Cerebellar nuclear complex (tissue), 1 donor: Measurements from ENCODE around the gene SSBP2.
A peak's percentile ranks its signal among the peaks of the same experiment; 100 is the strongest.

Experiments
- DNase-seq, 2 experiments: peaks; one replicate each; lab custom pipeline; 2025; lab: John Stamatoyannopoulos, UW

Gene SSBP2

DNA sequence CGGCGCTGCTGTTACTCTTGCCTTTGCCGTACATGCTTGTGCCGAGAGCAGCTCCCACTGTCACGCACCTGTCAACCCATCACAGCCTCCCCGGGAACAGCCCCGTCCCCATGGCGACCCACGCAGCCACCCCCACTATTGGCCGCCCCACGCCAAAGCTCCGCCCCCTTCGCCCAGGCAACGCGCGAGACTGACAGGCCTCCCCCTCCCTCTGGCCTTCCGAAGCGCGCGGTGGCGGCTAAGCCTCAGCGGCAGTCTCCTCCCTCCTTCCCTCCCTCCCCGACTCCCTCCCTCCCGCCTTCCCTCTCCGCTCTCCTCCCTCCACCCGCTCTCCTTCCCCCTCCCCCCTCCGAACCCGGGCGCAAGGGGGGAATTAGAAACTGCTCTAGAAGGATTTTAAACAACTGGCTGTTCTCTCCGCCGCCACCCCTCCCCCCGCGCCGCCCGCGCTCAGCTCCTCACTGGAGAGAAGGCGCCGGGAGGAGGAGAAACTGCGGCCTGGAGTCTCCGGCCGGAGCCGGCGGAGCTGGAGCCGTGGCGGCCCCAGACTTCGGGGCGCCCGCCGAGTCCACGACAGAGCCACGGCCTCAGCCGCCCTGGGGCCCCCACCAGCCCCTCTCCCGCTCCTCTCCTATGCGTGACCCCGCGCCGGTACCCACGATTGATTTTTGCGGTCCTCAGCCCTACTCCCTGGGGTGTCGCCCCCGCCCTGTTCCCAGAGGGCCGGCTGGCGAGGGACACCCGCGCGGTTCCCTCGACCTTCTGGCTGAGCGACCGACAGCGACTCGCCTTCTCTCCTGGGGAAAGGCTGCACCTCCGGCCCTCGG, at the start of gene SSBP2:
SSBP2 (minus strand) TSS at position 89 of the 827 bp plus-strand sequence; CDS start at position 34, 55 bp downstream.
- peak; percentile 98 to 99 for DNase-seq

DNA sequence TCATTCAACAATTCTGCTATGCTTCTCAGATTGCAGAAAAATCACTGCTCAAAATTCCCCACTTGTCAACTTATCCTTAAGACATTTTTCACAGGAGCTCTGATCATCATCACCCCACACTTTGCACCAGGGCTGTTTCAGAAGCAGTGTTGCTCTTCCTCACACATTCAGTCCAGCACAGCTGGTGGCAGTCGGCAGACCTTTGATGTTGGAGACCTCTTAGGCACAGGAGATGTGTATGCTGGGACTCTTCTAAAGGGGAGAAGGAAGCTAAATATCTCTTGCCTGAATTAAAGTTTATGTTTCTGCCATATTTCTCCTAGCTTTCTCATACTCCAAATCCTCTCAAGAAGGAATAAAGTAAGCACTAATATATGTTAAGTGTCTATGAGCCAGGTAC, 44.8 kb upstream of the SSBP2 start:
- no peak for DNase-seq

DNA sequence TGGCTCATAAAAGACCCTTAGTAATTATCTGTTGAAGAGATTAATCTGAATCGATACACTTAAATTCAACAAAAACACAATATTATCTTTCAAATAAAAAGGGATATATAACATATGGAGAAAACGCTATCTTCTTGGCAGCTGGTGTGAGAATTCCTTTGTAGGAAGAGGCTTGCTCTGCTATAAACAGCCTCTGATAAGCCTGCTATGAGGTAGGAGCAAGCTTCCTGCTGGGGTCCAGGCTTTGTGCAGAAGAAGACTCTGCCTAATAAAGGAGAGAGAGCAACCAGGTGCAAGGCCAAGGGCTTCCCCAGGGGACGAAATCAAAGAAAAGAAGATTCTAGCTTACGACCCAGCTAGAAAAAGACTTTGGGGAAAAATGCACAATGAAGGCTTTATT, 43.3 kb upstream of the SSBP2 start:
- no peak for DNase-seq

DNA sequence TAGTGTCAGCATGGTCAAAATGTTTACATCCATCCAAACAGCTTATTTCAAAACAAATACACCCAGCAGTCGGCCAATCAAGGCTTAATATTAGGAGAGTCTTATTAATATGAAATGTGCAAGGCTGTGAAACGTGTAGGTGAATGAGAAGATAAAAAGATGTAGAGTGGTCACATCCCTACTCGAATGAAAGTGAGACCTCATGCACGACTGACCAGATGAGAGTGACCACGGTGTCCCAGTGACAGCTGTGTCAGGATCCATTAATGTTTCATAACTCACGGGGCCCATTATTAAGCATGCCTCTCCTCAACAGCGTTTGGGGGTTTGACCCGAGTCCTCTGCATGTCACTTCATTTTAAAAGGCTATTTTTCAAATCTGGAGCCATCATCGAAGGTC, 39.4 kb upstream of the SSBP2 start:
- DNase-seq, result no peak

DNA sequence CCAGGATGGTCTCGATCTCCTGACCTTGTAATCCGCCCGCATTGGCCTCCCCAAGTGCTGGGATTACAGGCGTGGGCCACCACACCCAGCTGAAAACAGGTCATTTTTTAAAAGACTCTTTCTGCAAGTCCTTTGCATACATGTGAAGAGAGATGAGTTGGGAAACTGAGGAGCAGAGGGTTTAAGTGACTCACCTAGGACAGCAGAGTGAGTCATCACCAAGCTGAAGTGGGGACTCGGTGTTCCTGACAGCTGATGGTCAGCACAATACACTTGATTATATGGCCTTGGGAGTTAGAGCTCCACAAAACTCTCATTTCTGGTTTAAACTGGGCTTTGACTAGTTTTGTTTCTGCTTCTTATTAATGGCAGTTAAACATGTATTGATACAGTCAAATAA, 38.1 kb upstream of the SSBP2 start:
- no peak for DNase-seq

DNA sequence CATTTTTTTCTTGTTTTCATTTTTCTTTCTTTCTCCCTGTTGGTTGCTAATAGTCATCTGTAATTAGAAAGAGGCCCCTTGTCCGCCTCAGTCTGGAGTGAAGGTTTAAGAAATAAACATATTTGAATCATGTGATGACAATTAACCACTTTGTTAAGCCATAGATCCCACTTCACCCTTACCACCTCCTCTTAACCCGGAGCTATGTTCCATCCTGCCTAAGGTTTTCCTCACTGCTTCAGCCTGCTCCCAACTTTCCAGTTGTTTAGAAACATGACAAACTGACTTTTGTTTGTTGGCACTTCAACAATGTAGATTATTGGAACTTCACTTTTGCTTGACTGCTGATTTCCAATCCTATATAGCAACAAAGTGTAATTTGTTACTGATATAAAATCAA, 37.4 kb upstream of the SSBP2 start:
- no peak for DNase-seq

DNA sequence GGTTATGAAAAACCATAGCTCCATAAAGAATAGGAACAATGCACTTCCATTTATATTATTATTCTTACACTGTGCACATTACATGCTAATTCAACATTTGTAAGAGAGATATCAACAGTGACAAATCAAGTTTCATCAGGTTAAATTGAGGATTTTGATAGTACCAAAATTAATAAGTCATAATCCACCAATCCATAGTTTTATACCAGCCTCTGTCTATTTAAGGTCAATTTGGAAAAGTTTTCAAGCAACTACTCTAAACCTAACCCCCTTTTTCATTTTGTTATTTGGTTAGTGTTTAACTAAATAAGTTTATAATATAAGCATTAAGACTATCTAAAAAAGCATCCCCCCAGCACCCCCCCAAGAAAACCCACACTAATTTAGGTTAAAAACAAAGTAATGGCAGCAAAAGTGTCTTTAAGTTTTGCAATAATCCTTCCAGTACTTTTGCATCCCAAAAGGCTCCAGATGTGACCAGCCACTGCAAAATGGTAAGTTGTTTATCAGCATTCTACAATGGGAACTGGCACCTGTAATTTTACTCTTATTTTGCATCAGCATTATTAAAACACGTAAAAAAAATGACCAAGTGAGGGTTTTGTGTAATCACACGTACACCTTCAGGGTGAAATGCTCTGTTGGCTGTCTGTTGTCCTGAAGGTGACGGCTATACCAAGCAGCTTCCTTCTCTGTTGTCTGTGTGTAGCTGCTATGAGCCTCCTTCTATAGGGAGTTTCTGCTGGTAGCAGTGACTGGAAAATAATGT, 36.8 kb upstream of the SSBP2 start:
- no peak for DNase-seq

DNA sequence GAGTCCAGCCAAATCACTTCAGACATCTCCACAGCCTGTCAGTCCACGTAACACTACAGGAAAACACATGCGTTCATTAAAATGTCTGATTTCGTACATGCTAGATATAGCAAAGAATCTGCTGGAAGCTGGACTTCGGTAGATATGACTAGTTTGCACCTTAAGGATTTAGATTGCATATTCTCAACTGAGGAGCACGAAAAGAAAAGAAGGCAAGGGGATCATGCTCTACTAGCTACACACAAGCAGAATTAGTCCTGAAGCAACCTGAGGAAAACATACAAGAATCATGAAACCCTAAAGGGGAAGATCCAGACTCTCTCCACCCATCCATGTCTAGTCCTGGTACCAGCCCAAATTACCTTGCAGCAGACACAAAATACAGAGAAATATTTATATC, 36.1 kb upstream of the SSBP2 start:
- no peak for DNase-seq

DNA sequence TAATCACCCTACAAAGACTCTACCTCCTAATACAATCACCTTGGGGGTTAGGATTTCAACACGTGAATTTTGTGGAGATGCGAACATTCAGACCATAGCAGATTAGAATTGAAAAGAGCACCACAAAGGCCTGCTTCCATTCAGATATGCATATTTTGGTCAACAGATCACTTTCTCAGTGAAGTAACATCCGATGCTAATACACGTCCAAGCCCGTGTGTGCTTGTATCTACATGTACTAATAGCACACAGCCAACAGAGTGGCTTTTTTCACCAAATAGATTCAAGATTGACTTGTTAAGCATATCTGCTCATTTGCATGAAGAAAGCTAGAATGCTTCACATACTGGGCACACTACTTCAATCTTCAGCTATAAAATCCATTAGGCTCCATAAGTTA, 35.6 kb upstream of the SSBP2 start:
- no peak for DNase-seq

DNA sequence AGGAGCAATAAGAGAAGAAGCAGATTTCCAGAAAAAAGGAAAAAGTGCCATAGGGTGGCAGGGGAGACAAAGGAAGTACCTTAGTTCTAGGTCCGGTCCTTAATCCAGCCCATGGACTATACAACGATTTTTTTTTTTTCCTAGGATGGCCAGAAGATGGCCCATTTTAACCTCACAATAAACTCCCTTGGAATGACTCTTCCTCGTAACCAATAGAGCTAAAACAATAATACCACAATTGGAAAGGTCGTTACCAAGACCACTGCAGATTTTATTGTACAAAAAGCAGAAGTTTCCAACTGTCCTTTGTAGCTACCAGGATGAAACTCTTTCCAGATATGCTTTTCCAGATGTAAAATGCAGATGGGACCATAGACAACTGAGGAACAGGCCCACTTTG, 34.4 kb upstream of the SSBP2 start:
- DNase-seq, result no peak

DNA sequence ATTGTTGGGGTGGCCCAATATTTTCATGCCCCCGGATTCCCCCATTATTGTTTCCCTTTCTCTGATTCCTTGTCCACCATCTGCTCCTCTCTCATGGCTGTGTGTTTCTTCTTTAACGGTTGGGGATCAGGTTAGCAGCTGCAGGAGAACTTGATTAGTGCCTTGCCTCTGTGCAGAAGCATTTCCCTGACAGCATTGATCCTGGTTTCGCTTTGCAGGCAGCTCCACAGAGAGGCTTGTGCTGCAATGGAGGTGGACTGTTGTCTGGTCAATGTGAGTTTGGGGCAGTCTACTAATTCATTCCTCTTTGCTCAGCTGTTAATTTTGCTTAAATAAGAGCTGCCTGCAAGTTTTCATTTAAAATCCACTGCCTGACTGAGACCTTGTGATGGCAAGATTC, 32.5 kb upstream of the SSBP2 start:
- no peak for DNase-seq

DNA sequence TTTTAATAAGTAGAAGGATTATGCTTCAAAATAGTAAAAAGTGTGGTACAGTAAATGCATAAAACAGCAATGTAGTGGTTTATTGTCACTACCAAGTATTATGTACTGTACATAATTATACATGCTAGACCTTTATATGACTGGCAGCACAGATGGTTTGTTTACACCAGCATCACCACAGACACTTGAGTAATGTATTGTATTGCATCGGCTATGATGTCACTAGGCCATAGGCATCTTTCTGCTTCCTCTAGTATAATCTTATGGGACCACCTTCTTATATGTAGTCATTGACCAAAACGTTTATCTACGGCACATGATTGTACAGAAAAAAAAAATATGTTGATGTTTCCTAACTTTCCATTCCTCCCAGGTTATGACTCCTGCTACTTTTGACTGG, 31.9 kb upstream of the SSBP2 start:
- no peak for DNase-seq

DNA sequence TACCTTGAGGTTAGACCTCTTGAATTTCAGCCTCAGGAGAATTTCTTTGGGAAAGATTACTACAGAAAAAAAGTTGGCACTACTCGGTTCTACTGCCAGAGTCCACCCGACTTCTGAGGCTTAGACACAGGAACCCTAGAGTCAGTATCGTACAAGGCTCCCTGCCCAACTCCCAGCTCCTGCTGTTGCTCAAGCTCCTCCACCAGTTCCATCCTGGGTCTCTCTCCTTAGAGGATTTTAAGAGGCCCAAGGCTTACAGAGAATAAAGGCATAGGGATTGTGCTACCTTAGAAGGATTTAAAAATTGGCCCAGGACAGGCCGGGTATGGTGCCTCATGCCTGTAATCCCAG, 29.0 kb upstream of the SSBP2 start:
- no peak for DNase-seq

DNA sequence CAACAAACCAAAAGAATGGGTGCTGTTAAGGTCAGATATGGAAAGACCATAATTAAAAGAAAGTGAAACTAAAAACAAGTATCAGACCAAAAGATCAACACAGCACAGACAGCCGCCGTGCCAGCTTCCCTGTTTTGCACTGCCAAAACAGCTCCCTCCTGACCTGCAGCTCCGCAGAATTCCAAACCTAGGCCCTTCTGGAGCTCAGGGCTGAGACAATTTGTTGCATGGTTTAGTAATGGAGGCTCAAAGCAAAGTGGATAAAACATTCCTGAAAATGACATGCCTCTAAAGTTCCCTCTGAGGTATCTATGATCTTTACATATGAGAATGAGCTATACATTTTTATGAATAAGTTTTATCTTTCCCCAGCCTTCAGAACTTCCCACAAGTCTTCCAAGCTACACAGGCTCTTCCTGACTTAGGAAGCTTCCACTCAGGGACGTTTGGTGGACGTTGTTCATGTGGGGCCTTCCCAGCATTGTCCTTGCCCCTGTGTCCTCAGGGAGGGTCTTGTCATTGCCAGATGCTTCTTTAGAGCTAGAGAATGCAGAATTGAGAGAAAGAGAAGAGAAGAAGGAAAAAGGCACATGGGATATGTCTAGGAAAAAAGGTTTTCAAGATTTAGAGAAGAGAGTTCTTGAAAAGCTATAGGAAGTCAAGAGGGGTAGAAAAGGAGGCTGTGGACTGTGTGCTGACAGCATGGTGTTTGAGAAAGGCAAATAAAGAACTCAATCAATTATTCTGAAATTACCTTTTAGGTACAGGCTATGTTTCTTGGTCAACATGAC, 28.4 kb upstream of the SSBP2 start:
- DNase-seq, result peak in 1 of 2 experiments; percentile 37

DNA sequence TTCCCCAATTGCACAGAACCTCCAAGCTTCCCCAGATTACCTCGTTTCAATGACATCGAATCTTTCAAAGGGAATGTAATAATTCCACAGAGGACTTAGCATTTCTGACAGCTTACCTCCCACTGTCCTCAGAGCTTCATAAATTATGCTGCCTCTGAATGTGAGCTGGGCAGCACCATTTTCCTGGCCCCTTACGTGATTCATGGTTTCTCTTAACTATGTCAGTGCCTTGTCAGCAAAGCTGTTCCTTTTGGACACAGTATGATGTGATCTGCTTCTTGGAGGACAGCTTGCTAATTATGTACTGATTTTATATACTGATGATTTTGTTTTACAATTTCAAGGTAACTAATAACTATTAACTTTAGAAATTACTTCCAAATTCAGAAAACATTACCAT, 27.7 kb upstream of the SSBP2 start:
- no peak for DNase-seq

DNA sequence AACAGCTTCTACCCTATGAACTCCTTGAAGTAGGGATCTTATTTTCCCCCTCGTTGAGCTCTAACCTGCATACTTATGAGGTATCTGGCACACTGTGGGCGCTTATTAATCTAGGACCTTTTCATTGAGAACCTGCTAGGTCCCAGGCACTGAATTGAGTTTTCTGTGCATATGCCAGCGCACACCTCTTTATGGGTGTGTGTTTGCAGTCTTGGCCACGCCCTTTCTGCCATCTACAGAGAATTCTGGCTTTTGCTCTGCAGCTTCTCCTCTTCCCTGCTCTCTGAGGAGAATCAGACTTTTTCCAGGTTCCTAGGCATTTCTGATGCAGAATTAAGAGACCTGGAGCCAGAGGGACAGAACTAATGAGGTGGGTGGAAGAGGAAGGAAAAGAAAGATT, 25.4 kb upstream of the SSBP2 start:
- DNase-seq, result no peak

DNA sequence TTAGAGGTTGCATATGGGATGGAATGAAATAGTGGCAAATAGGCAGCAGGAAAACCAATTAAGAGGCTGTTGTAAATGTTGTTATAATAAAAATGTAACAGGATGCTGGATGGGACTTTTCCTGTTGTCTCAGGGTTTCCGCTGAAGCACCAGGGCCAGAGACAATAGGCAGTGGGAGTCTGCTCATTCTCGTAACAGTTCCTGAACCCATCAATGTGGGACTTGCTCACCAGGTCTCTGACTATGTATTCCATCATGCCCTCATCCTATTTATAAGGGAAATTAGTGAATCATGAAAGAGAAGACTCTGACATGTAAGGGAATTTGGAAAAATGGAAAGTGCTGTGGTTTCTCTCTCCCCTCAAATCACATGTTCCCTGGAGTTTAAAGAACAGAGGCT, 23.5 kb upstream of the SSBP2 start:
- DNase-seq, result no peak

DNA sequence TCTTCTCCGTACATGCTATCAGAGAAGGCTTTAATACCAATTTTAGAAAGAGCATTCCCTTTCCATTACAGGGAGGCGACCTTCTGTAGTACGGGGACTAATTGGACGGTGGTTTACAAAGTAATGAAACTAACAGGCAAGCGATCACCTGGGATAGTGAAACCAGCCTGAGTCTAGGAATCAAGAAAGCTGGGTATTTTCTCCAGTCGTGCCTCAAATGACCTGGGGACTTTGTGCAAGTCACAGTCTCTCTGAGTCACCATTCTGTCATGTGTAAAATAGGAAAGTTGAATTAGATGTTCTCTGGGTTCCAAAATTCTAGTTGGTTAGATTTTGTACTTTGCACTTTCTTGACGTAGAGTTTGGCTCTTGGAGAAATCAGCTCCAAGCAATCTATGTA, 22.7 kb upstream of the SSBP2 start:
- DNase-seq, result no peak

DNA sequence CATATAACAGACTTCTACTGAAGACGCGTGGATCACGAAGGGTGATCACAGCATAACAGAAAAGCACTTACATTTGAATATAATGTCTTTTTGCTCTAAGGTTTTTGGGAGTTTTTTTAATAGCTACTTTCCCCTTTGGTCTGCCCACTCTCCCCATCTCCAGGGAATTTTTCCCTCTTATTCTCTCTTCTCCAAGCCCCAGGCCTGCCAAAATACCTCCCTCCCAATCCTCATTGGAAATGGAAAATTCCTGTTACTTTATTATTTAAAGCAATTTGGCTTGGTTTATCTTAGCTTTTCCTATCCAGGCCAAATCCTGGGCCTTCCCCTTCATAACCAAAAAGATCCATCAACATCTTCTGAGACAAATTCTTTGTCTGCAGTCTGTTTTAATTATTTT, 22.3 kb upstream of the SSBP2 start:
- no peak for DNase-seq

DNA sequence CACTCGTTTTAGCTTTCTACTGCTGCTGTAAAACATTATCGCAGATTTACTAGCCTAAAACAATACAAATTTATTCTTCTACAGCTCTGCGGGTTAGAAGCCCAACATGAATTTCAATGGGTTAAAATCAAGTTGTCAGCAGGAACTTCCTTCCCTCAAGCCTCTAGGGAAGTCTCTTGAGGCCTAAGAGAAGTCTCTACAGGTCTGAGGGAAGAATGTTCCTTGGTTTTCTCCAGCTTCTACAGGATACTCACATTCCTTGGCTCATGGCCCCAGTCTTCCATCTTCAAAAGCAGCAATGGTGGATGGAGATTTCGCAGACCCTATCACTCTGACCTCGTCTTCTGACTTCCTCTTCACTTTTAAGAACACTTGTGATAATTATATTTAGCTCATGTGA, 21.6 kb upstream of the SSBP2 start:
- no peak for DNase-seq

DNA sequence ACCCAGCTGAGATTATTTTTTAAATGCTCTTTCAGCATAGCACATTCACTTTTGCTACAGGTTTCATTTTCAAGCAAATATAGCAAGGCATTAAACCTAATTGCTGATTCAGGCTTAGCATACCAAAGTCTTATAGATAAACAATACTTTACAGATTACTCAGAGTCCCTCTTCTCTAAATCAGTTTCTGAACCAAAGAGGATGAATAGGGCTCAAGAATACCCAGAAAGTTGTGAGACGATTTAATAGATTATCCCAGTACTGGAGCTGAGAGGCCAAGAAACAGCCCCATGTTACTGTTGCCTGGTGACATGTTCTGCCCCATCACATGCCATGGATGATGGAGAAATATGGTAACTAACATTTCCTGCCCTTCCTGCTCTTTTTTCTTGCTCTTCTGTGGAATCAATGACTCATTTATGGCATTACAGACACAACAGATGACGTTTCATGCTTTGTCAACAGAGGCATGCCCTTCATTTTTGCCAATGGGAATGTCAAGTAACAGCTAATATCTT, 18.1 kb upstream of the SSBP2 start:
- DNase-seq, result no peak

DNA sequence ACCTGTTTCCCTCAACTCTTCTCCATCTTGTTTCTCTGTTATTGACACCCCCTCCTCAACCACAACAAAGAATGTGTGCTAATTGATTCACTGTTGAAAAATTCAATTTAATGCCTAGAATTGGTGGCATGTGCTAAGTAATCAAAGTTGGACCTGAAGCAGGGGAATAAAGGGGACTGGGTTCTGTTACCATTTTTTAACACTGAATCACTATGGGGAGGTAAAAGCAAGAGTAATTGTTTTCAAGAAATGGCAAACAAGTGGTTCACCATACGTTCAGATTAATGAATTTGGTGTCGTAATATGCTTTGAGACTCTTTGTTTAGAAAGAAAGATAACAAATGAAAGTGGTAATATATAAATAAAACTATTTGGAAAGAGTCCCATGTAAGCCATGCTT, 17.0 kb upstream of the SSBP2 start:
- no peak for DNase-seq

DNA sequence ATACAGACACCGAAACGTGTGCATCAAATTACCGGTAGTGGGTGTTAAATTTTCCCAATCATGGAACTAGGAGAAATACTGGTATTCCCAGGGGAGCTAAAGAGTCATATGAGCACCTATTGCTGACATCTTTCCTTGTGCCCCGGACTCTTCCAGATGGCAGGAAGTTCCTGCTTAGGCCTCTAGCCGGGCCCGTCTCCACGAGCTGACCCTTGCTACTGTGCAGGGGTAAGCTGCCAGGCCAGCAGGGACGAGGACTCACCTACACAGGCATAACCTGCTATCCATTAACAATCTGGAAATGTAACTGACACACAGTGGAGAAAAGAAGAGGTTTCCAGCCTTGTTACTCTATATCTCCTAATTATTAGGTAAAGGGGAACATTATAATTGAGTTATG, 16.2 kb upstream of the SSBP2 start:
- DNase-seq, result no peak
